Heart left ventricle (tissue), 16 donors: ENCODE measurements around the gene NFIX. TPM values are rescaled to one million over a fixed set of nuclear protein-coding genes. Genes with fewer than 3 reads are reported as not detected.

Source experiments
- ATAC-seq, 4 donors: fragments of 200-7000 bp; cut with Tn5 transposase; one replicate each; pipeline ENCODE4 v1.9.1; 2020 to 2022; ENCODE audit warnings: moderate library complexity in 4 of 4, mild to moderate bottlenecking in 3 of 4, moderate number of reproducible peaks in 1 of 4
- DNase-seq, 5 donors: peaks; one replicate each; pipeline ENCODE4 v3.0.0-alpha.2; 2020
- H3K27ac ChIP-seq, 12 donors: fragments of 200-600 bp; sonication (generic) in 4 of 12; one replicate each; pipeline versions ENCODE4 v1.5.0 to v1.8.0; 2016 to 2022; ENCODE audit warnings: mild to moderate bottlenecking in 2 of 12
- H3K27me3 ChIP-seq, 9 donors: fragments of 200-600 bp; sonication (generic) in 2 of 9; one replicate each; pipeline versions ENCODE4 v1.5.1 to v1.8.0; 2016 to 2022; ENCODE audit warnings: mild to moderate bottlenecking in 3 of 9
- H3K36me3 ChIP-seq, 9 donors: fragments of 200-600 bp; sonication (generic) in 2 of 9; one replicate each; pipeline versions ENCODE4 v1.5.0 to v1.8.0; 2018 to 2022; ENCODE audit warnings: mild to moderate bottlenecking in 2 of 9
- H3K4me1 ChIP-seq, 12 donors: fragments of 200-600 bp; sonication (generic) in 4 of 12; one replicate each; pipeline versions ENCODE4 v1.5.0 to v1.8.0; 2016 to 2022; ENCODE audit warnings: mild to moderate bottlenecking in 3 of 12
- H3K4me3 ChIP-seq, 12 donors: fragments of 200-600 bp; sonication (generic) in 4 of 12; one replicate each; pipeline versions ENCODE4 v1.5.0 to v1.8.0; 2017 to 2022; ENCODE audit warnings: mild to moderate bottlenecking in 9 of 12, moderate library complexity in 4 of 12
- H3K9me3 ChIP-seq, 12 donors: fragments of 200-600 bp; sonication (generic) in 4 of 12; one replicate each; pipeline versions ENCODE4 v1.5.0 to v1.8.0; 2016 to 2022; ENCODE audit warnings: mild to moderate bottlenecking in 1 of 12
- POLR2A ChIP-seq, 2 donors: fragments of 450-650 bp; IDR thresholded peaks; one replicate each; pipeline ENCODE4 v1.6.1; 2017; ENCODE audit warnings: antibody characterized with exemption in 2 of 2, mild to moderate bottlenecking in 2 of 2, moderate library complexity in 2 of 2
- WGBS, 4 donors: extraction: QIAGEN DNeasy Blood & Tissue Kit in 2 of 4; methylation state at CpG; one replicate each; pipeline versions ENCODE4 v1.1.5 to v1.1.7; 2013 to 2018; 5-methylcytosine and 5-hydroxymethylcytosine counted together
- intact Hi-C, 10 donors: fragments of 100-400 bp; cut with DNase I; formaldehyde crosslinking; loops; one replicate each; pipeline versions ENCODE4 v1.11.1 to v1.14.2; 2022
- polyA plus RNA-seq, 2 donors: library from polyadenylated mRNA; stranded (reverse); fragments of 200-250 nt; gene quantifications; one replicate each; pipeline ENCODE4 v1.2.3, GENCODE V29; 2013
- total RNA-seq, 9 donors: library from RNA; depleted of rRNA in 2 of 9; stranded (reverse); fragments of >200 nt in 2 of 9; fragmentation: NEBNext Ultra II Directional in 3 of 9; extraction: Animal tissue kit (Norgen Biotek cat#: 25700) in 3 of 9; gene quantifications; one replicate each; pipeline versions ENCODE4 v1.1.0 to v1.2.4, GENCODE V29; 2016 to 2023
- TF ChIP-seq, protein P1 (sequence below), 12 donors: fragments of 200-600 bp; sonication (generic) in 4 of 12; IDR thresholded peaks; one replicate each; pipeline versions ENCODE4 v1.5.0 to v1.8.0; 2018 to 2022; ENCODE audit warnings: antibody characterized with exemption in 12 of 12, mild to moderate bottlenecking in 5 of 12
- donor health status: ischemic (EF 13 %, LVEDD 7.1; RV severe dilation, severe dysfunction).
- donor health status: healthy with polysubstance abuse.
- donor health status: DM: no; HTN: yes; CAD: no.
- donor health status: DM: no; HTN: no; CAD: no.
- donor health status: ischemic (EF 25% LVEDD 6.9; RV normal size, moderate dysfunction).
- donor health status: ischemic (EF 25% LVEDD 5.7; RV mildly dilated, moderate dysfunction).
- donor health status: healthy.
- donor health status: DM: yes; HTN: yes; CAD: no.
- donor health status: ischemic (EF 35%, LVEDD 5.7; RV mildly dilated, moderate dysfunction).
- donor health status: nonischemic (EF 11% LVEDD 7.7; RV severe dilation, severe dysfunction).
- donor health status: DM: yes; HTN: yes; CAD: no.
- donor health status: PGD.
- donor health status: ischemic (EF 29% LVEDD 5.4; RV normal size, mild dysfunction).
- donor health status: nonischemic (EF 23%, LVEDD 6.1; RV moderate dilation, normal function).

Gene NFIX
- total and polyA plus RNA-seq, 11 donors, result 42.1 to 147 (median 107) TPM

DNA sequence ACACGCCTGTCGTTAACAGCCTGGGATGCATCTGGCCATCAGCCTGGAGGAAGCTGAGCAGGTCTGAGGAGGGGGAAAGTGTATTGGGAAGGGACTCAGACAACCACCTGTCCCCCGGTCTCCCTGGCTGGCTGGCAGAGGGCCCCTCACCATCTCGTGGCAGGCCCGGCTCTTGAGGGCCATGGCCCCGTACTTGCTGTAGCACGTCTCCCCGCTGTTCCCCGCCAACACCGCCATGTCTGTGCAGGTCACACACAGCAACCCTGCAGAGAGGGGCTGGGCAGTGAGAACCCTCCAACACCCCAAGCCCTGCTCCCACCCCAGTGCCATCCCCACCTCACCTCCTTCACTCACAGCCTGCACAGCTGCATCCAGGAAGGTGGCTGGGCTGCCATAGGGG is 117.3 kb downstream of the NFIX start:
- H3K27ac ChIP-seq, result no peak overlapping the region
- no peak for DNase-seq
- peaks cover 0 to 52% (median 43%) of the 10 kb centered on the region in 9 donors for H3K36me3 ChIP-seq
- H3K4me1 ChIP-seq, result peaks cover 3 to 21% (median 17%) of the 10 kb centered on the region in 12 donors
- 88 to 96% (median 94%) methylated on average over 10 of the region's 10 CpGs for WGBS, 4 donors
- ATAC-seq, result no peak
- intact Hi-C loops, result loop anchor here in 1 of 10 donors (10.0 kb wide), 1 partner anchor 152 kb away; no protein-coding TSS in a partner anchor
- no peaks in the 10 kb centered on the region for H3K27me3 ChIP-seq
- no peaks in the 10 kb centered on the region for H3K9me3 ChIP-seq
- TF ChIP-seq, protein P1, sequence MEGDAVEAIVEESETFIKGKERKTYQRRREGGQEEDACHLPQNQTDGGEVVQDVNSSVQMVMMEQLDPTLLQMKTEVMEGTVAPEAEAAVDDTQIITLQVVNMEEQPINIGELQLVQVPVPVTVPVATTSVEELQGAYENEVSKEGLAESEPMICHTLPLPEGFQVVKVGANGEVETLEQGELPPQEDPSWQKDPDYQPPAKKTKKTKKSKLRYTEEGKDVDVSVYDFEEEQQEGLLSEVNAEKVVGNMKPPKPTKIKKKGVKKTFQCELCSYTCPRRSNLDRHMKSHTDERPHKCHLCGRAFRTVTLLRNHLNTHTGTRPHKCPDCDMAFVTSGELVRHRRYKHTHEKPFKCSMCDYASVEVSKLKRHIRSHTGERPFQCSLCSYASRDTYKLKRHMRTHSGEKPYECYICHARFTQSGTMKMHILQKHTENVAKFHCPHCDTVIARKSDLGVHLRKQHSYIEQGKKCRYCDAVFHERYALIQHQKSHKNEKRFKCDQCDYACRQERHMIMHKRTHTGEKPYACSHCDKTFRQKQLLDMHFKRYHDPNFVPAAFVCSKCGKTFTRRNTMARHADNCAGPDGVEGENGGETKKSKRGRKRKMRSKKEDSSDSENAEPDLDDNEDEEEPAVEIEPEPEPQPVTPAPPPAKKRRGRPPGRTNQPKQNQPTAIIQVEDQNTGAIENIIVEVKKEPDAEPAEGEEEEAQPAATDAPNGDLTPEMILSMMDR (IDR thresholded peaks at IDR 0.05), result no peak
- TF ChIP-seq POLR2A (IDR thresholded peaks at IDR 0.05), result no peak
- no peak overlapping the region for H3K4me3 ChIP-seq

DNA sequence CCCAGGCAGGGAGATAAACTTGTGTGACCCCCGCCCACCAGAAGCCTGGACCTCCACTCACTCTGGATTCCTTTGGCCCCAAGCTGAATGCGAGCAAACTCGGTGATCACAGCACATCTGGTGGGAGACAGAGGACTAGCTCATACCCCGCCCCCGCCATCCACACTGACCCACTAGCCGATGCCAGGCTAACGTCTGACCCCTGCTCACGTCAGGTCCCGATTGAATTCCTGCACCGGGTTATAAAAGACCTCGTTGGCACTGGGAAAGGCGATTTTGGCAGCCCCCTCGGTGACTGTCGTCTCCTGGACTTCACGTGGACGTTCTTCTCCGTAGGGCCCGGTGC is 120.6 kb downstream of the NFIX start:
- Histone ChIP-seq H3K36me3 (peaks cover 0 to 37% (median 25%) of the 10 kb centered on the region in 9 donors), H3K27ac (peak overlapping the region in 8 of 12 donors; percentile 62 to 88 (median 78)), H3K27me3 (no peaks in the 10 kb centered on the region), H3K4me3 (peak overlapping the region; percentile 72 to 99 (median 92)), H3K4me1 (peaks cover 5 to 45% (median 35%) of the 10 kb centered on the region in 12 donors), H3K9me3 (no peaks in the 10 kb centered on the region)
- no peak for DNase-seq
- 0 to 3% (median 2%) methylated on average over 14 to 18 of the region's 18 CpGs for WGBS, 4 donors
- TF ChIP-seq, protein P1 (IDR thresholded peaks at IDR 0.05), result no peak
- no peak for TF ChIP-seq POLR2A (IDR thresholded peaks at IDR 0.05)
- ATAC-seq, result no peak
- intact Hi-C loops, result loop anchor here in 4 of 10 donors (2.0 to 10.0 kb wide), 3 partner anchors 35 to 149 kb away; partner anchors contain the start of genes IER2 (in 4 of the 4) and STX10 (in 4 of the 4)

- Histone ChIP-seq H3K27me3 (no peaks in the 10 kb centered on the region), H3K9me3 (no peaks in the 10 kb centered on the region), H3K4me1 (peaks cover 5 to 49% (median 35%) of the 10 kb centered on the region in 12 donors), H3K4me3 (peak within 1 kb of the TSS; percentile 72 to 99 (median 92)), H3K36me3 (peaks cover 0 to 37% (median 25%) of the 10 kb centered on the region in 9 donors), H3K27ac (peak within 1 kb of the TSS; percentile 10 to 88 (median 74))
- 0 to 1% (median 0%) methylated on average over 37 to 51 of the region's 51 CpGs for WGBS, 4 donors
- peak; percentile 76 to 91 (median 80) for ATAC-seq
- intact Hi-C loops, result loop anchor here in 4 of 10 donors (2.0 to 10.0 kb wide), 3 partner anchors 34 to 148 kb away; partner anchors contain the start of genes IER2 (in 4 of the 4) and STX10 (in 4 of the 4)
- DNase-seq, result peak; percentile 93 to 95 (median 94)
- TF ChIP-seq, protein P1 (IDR thresholded peaks at IDR 0.05), result no peak
- no peak for TF ChIP-seq POLR2A (IDR thresholded peaks at IDR 0.05)
These were observed 121.3 kb downstream of the NFIX start, which contains the start of gene TRMT1 for GRCh38 chr19:13116282-13117175. TRMT1 (minus strand) TSS chr19:13116740; CDS start chr19:13116399, 341 bp downstream.
